ENCODE results near the gene PTPRN2. TPM values are rescaled to one million over a fixed set of nuclear protein-coding genes. Genes with fewer than 3 reads are reported as not detected.

PTPRN2 gene
- polyA plus RNA-seq, 1 donor: 1.7 TPM

GRCh38 chr7:158001003-158001402, 586.6 kb downstream of the PTPRN2 start:
- no peak for DNase-seq (ENCODE audit: low read depth)

- DNase-seq (ENCODE audit: low read depth): no peak
Observed at GRCh38 chr7:158000160-158000559, 587.5 kb downstream of the PTPRN2 start.

DNA sequence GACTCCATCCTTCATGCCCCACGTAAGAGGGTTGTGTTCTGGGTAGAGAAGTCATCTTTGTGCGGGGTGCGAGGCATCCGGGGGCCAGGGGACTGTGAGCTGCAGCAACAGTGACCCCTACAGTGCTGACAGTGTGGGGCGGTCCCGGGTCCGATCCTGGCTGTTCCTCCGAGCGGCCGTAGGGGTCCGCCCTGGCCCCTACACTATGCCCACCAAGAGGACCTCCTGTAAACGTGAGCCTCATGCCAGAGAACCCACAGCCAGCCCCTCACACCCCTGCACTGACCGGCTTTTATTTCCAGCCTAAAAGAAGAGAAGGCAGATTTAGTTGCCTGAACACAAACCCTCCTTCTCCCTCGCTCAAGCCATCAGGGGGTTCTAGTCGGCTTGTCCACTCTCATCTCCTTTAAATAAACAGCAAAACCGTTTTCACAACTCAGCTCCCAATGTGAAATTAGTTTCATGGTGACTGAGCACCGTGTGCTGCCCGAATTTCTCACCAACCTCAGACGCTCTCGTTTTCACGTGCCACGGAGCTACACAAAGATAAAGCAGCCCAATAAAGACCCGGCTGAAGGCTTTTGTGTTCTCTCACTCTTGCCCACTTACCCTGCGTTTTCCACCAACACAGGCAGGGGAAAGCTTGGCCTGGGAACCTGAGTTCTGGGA, 588.6 kb downstream of the PTPRN2 start:
- DNase-seq (ENCODE audit: low read depth): no peak

DNA sequence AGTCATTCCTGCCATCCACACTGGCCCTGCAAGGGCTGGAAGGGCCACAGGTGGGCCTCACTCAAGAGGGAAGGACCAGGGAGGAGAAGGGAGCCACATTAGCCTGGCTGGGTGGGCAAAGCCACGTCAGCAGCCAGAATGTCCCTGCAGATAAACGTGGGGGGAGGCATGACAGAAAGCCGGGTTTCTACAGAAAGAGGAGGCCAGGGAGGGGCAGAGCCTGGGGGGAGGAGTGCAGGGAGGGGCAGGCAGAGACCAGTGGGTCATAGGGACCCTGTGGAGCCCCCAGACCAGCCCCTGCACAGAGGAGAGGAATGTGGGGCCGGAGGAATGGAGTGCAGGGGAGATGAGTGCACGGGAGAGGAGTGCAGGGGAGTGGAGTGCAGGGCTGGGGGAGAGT, 590.2 kb downstream of the PTPRN2 start:
- DNase-seq (ENCODE audit: low read depth): no peak

DNA sequence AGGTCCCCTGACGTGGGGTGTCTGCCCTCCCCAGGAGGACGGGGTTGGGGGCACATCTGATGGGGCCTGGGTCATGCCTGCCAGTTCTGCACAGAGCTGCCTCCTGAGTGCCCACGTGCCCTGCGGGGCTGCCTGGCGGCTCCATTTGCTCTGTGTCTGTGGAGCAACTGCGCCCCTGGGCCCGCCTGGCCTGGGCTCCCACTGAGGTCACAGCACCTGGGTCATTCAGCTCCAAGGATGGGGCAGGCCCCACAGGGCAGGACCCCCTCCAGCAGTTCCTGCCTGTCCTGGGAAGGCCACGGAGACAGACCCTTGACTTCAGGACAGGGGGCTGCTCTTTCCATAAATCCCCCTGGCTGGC, 590.6 kb downstream of the PTPRN2 start:
- no peak for DNase-seq (ENCODE audit: low read depth)

DNA sequence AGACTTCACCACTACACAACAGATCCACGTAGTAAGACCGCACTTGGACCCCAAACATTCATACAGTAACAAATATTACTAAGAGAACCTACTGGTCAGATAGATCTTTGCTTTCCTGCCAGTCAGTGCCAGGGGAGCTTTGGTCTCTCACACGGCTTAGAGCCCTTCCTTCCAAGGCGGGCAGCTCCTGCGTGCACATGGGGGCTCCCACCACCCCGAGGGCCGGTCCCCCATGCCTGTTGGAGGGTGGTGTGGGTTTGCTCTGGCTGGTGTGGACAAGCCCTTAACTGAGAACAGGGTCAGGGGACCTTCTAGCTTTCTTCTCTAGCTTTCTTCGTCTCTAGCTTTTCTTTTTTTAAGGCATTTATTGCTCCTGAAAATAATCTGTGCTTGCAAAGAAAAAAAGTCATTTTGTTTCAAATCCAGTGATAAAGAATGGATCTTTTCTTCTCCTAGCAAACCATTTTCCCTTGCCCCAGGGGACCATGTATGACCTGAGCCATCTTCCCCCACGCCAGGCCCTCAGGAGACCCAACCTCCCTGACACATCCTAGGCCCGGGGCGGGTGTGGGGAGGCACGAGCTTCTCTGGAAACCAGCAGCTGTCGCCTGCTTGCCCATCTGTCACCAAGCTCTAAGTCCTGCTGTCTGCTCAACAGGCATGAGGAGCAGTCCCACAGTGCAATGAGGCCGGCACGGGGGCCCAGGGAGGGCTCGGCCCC, 591.1 kb downstream of the PTPRN2 start:
- no peak for DNase-seq (ENCODE audit: low read depth)

DNA sequence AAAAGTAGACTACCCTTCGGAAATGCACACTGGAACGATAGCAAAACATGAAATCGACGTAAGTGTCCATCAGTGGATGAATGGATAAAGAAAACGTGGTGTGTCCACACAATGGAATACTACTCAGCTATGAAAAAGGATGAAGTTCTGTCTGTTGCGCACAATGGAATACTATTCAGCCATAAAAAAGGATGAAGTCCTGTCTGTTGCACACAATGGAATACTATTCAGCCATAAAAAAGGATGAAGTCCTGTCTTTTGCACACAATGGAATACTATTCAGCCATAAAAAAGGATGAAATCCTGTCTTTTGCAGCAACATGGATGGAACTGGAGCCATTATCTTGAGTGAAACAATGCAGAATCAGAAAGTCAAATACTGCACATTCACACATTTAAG, 591.8 kb downstream of the PTPRN2 start:
- DNase-seq (ENCODE audit: low read depth): no peak

DNA sequence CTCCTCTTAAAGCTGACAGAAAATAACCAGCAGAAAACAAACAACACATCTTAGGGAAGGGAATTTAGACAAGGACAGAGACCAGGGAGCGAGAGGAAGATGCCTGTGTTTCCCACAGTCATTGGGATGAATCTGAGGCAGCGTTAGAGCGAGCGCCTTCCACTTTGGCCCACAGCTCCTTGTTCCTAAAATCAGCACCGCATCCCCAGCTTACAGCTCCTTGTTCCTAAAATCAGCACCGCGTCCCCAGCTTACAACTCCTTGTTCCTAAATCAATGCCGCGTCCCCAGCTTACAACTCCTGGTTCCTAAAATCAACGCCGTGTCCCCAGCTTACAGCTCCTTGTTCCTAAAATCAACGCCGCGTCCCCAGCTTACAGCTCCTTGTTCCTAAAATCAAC, 593.3 kb downstream of the PTPRN2 start:
- no peak for DNase-seq (ENCODE audit: low read depth)

- DNase-seq (ENCODE audit: low read depth): no peak
Observed at GRCh38 chr7:157993406-157994105, 594.1 kb downstream of the PTPRN2 start.

GRCh38 chr7:157992511-157993160, 595.0 kb downstream of the PTPRN2 start:
- no peak for DNase-seq (ENCODE audit: low read depth)

GRCh38 chr7:157991761-157992160, 595.9 kb downstream of the PTPRN2 start:
- DNase-seq (ENCODE audit: low read depth): no peak

- no peak for DNase-seq (ENCODE audit: low read depth)
Observed at GRCh38 chr7:157991351-157991750, 596.3 kb downstream of the PTPRN2 start.

GRCh38 chr7:157990881-157991250, 596.8 kb downstream of the PTPRN2 start:
- no peak for DNase-seq (ENCODE audit: low read depth)

- DNase-seq (ENCODE audit: low read depth): no peak
Observed at GRCh38 chr7:157990226-157990880, 597.3 kb downstream of the PTPRN2 start.

- no peak for DNase-seq (ENCODE audit: low read depth)
Observed at GRCh38 chr7:157989589-157989988, 598.0 kb downstream of the PTPRN2 start.

- no peak for DNase-seq (ENCODE audit: low read depth)
Observed at GRCh38 chr7:157987906-157988305, 599.7 kb downstream of the PTPRN2 start.

- DNase-seq (ENCODE audit: low read depth): no peak
Observed at GRCh38 chr7:157986051-157986450, 601.6 kb downstream of the PTPRN2 start.

DNA sequence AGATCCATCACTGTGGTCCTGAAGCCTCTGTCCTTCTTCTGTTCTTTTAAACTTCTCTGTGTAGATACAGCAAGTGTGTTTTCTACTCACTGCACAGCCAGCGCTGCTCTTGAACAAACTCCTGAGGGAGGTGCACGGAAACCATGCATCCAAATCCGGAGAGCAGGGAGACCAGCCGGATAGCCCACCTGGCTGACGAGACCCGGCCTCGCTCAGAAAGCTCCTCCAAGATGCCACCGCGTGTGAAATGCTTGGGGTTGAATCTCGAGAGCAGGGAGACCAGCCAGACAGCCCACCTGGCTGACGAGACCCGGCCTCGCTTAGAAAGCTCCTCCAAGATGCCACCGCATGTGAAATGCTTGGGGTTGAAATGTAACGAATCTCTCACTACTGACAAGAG, 602.0 kb downstream of the PTPRN2 start:
- DNase-seq (ENCODE audit: low read depth): no peak

- DNase-seq (ENCODE audit: low read depth): no peak
Observed at GRCh38 chr7:157984423-157985163, 603.0 kb downstream of the PTPRN2 start.

- DNase-seq (ENCODE audit: low read depth): no peak
Observed at GRCh38 chr7:157983502-157984422, 603.9 kb downstream of the PTPRN2 start.
